HG02870 (cell line): Measurements from ENCODE around the gene FAM3C.

ENCODE experiments used
- ATAC-seq: cut with Tn5 transposase; IDR thresholded peaks from one replicate; pipeline ENCODE4 v1.9.1; 2021; ENCODE audit warnings: mild to moderate bottlenecking, moderate library complexity; ENCODE audit not compliant: unreplicated experiment

Gene FAM3C

GRCh38 chr7:121411597-121411979 lies 15.5 kb upstream of the FAM3C start:
- no peak for ATAC-seq

- peak; percentile 53 for ATAC-seq
Measured at GRCh38 chr7:121410829-121411596, 14.9 kb upstream of the FAM3C start.

- no peak for ATAC-seq
Measured at GRCh38 chr7:121406944-121407343, 10.8 kb upstream of the FAM3C start.

GRCh38 chr7:121406461-121406860 lies 10.4 kb upstream of the FAM3C start:
- ATAC-seq = no peak

GRCh38 chr7:121404348-121404747 lies 8.2 kb upstream of the FAM3C start:
- no peak for ATAC-seq

GRCh38 chr7:121402701-121403100 lies 6.6 kb upstream of the FAM3C start:
- no peak for ATAC-seq

GRCh38 chr7:121401896-121402295 lies 5.8 kb upstream of the FAM3C start:
- no peak for ATAC-seq

- no peak for ATAC-seq
Measured at GRCh38 chr7:121398246-121398645, 2.1 kb upstream of the FAM3C start.

GRCh38 chr7:121397822-121398221 lies 1.7 kb upstream of the FAM3C start:
- ATAC-seq = no peak

GRCh38 chr7:121397361-121397760 lies 1.3 kb upstream of the FAM3C start:
- ATAC-seq = no peak

- ATAC-seq = peak; percentile 36
Measured at GRCh38 chr7:121395494-121395960, 581 bp downstream of the FAM3C start.

- no peak for ATAC-seq
Measured at GRCh38 chr7:121394709-121395140, 1.4 kb downstream of the FAM3C start.

GRCh38 chr7:121393005-121393366 lies 3.1 kb downstream of the FAM3C start:
- ATAC-seq = no peak

GRCh38 chr7:121392277-121393004 lies 3.7 kb downstream of the FAM3C start:
- ATAC-seq = no peak

- no peak for ATAC-seq
Measured at GRCh38 chr7:121391686-121392085, 4.4 kb downstream of the FAM3C start.

GRCh38 chr7:121390617-121391016 lies 5.5 kb downstream of the FAM3C start:
- ATAC-seq = no peak

- no peak for ATAC-seq
Measured at GRCh38 chr7:121390109-121390508, 6.0 kb downstream of the FAM3C start.

- ATAC-seq = no peak
Measured at GRCh38 chr7:121388950-121389349, 7.2 kb downstream of the FAM3C start.

- ATAC-seq = peak; percentile 95
Measured at GRCh38 chr7:121385800-121386179, 10.3 kb downstream of the FAM3C start.

- ATAC-seq = no peak
Measured at GRCh38 chr7:121385056-121385799, 10.9 kb downstream of the FAM3C start.

GRCh38 chr7:121384265-121384664 lies 11.8 kb downstream of the FAM3C start:
- ATAC-seq = no peak
